GM12892 (cell line): ENCODE results near the gene SFRP4.
A peak's percentile ranks its signal among the peaks of the same experiment; 100 is the strongest.

Experiments
- DNase-seq: peaks from one replicate; pipeline ENCODE4 v3.0.0; 2011; ENCODE audit not compliant: insufficient read length
- FAIRE-seq: peaks from 2 replicates; lab custom pipeline; 2011; peaks lifted over from hg19 to GRCh38; lab: Jason Lieb, UNC
- POLR2A ChIP-seq: IDR thresholded peaks from 2 replicates; pipeline ENCODE4 v1.6.1; 2011; ENCODE audit warnings: low read depth, low read length, control low read depth
- POLR2AphosphoS5 ChIP-seq: IDR thresholded peaks from 2 replicates; pipeline ENCODE4 v1.6.1; 2011; ENCODE audit warnings: low read depth, low read length, control low read depth
- TAF1 ChIP-seq: IDR thresholded peaks from 2 replicates; pipeline ENCODE4 v1.6.1; 2011; ENCODE audit warnings: low read depth, mild to moderate bottlenecking, control low read depth, low read length, borderline replicate concordance

SFRP4 gene

DNA sequence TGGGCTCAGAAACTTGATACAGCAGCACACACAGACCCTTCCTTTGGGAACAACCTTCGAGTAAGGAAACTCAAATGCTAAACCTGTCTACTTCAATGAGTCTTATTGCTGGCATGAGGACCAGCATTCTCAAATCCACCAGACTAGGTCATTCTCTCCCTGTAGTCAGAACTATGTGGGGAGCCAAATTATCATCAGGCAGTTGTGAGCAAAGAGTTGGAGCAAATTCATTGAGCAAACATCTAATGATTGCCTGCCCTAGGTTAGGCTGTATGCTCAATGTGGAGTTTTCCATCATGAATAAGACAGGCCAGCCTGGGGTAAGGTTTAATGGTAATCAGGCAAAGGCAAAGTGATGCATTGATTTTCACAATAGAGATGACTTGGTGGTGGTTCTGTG lies 7.4 kb upstream of the SFRP4 start:
- no peak for DNase-seq
- no peak for TF ChIP-seq POLR2AphosphoS5
- no peak for TF ChIP-seq POLR2A
- TF ChIP-seq TAF1, result no peak
- no peak for FAIRE-seq

GRCh38 chr7:37921876-37922275 lies 5.3 kb upstream of the SFRP4 start:
- FAIRE-seq, result peak; percentile 53
- no peak for TF ChIP-seq POLR2A
- no peak for DNase-seq

DNA sequence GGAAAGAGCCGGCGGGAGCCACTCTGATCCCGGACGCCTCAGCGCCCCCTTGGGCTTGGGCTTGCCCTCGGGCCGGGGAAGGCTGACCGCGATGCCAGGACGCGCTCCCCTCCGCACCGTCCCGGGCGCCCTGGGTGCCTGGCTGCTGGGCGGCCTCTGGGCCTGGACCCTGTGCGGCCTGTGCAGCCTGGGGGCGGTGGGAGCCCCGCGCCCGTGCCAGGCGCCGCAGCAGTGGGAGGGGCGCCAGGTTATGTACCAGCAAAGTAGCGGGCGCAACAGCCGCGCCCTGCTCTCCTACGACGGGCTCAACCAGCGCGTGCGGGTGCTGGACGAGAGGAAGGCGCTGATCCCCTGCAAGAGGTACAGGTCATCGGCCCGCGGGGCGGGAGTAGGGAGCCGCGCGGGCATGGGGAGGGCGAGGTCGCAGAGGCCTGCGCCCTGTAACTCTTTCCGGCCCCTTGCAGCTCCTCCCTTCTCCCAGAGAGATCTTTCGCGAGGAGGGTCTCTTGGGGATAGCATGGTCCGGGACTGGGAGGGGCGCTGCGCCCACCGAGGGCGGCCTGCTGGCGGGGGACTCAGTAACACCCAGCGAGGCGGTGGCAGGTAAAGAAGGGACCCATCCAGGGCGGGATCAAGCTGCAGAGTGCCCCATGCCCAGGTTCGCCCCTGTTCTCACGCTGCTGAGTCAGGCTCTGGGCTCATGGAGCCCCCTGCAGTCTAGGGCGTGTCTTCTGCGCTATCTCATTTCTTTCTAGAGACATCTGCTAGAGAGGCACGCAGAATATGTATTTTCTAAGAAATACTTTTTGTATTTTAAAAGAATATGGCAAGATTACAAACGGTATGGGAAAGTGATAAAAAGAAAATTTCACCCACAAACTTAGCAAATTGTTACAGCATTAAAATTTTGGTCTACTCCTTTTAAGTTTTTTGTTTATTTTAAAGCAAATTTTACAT lies 4.5 kb upstream of the SFRP4 start:
- DNase-seq, result no peak
- TF ChIP-seq POLR2AphosphoS5 (no peak), POLR2A (no peak), TAF1 (no peak)

GRCh38 chr7:37920305-37920848 lies 3.8 kb upstream of the SFRP4 start, which contains the start of gene EPDR1:
Gene EPDR1, plus strand, starts transcription at chr7:37920640. Its CDS starts 300 bp downstream, at chr7:37920940.
- no peak for TF ChIP-seq POLR2AphosphoS5
- no peak for TF ChIP-seq POLR2A
- TF ChIP-seq TAF1, result no peak
- no peak for DNase-seq
- FAIRE-seq, result peak; percentile 86

More for the DNA sequence above, 4.5 kb upstream of the SFRP4 start:
- no peak for FAIRE-seq

DNA sequence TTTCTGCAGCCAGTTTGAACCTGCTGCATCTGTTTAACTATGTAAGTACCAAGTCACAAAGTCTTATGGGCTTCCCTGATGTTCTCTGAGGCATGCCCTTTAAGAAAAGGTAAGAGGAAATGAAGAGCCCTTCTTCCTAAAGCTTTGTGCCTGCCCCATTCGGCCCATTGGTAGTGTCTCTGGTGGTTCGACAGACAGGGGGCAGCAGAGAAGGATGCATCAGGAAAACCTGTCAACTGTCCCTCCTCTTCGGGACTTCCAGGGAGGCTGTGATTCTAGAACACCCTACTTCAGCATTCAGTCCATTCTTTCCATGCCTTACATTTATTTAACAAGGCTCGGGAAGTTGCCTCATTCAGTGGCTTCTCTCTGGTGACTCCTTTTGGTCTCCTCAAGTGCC lies 1.9 kb upstream of the SFRP4 start:
- FAIRE-seq, result no peak
- TF ChIP-seq POLR2AphosphoS5 (no peak), POLR2A (no peak), TAF1 (no peak)
- DNase-seq, result no peak

DNA sequence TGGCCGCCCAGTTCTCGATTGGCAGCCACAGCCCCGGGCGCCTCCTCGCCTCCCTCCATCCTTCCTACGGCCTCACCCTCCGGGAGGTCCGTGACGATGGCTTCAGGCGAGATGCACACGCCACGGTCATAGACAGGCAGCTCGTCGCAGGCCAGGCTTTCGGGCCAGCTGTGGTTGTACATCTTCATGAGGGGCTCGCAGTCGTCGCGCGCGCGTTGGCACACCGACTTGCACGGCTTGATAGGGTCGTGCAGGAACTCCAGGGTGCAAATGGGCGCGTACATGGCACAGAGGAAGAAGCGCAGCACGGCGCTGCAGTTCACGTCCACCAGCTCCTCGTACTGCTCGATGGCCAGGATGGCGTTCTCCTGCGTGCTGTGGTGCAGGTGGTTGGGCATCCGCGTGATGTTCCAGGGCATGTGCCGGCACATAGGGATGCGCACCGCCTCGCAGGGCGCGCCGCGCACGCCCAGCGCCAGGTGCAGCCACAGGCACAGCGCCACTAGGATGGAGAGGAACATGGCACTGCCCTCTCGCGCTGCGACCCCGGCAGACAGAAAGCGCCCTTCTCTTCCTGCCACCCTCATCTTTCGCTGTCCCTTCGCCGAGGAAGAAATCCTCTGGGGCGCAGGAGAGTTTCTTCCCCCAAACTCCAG lies 472 bp downstream of the SFRP4 start:
- FAIRE-seq (no peak), DNase-seq (no peak)
- no peak for TF ChIP-seq POLR2A
- TF ChIP-seq POLR2AphosphoS5, result no peak
- TF ChIP-seq TAF1, result no peak

GRCh38 chr7:37915438-37915837 lies 1.2 kb downstream of the SFRP4 start:
- DNase-seq (no peak), FAIRE-seq (no peak)
- TF ChIP-seq TAF1 (no peak), POLR2A (no peak), POLR2AphosphoS5 (no peak)

DNA sequence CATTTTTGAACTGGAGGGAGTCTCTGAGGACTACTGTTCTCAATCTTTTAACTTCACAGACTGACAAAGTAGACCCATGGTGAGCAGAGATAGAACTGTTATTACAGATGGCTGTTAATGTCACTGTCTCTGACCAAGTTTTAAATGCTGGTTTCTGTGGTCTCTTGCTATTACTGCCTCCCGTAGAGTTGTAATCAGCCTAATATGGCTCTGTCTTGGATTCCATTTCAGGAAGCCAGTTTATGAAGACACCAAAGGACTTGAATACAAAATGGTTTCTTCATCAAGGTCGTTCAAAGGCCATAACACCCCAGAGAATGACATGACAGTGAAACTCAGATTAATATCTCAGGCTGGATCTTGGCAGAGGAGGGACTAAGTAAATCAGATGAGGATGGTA lies 3.9 kb downstream of the SFRP4 start:
- no peak for FAIRE-seq
- no peak for DNase-seq
- TF ChIP-seq POLR2A (no peak), POLR2AphosphoS5 (no peak), TAF1 (no peak)

GRCh38 chr7:37908221-37908788 lies 8.3 kb downstream of the SFRP4 start:
- no peak for TF ChIP-seq TAF1
- TF ChIP-seq POLR2AphosphoS5, result no peak
- DNase-seq (no peak), FAIRE-seq (no peak)

GRCh38 chr7:37901890-37902524 lies 14.6 kb downstream of the SFRP4 start:
- no peak for TF ChIP-seq POLR2AphosphoS5
- TF ChIP-seq POLR2A, result no peak
- TF ChIP-seq TAF1, result no peak
- DNase-seq (no peak), FAIRE-seq (no peak)

- FAIRE-seq (peak; percentile 72), DNase-seq (no peak)
- TF ChIP-seq POLR2A, result no peak
- TF ChIP-seq POLR2AphosphoS5, result no peak
- TF ChIP-seq TAF1, result no peak
Measured at GRCh38 chr7:37901236-37901827, 15.3 kb downstream of the SFRP4 start.

DNA sequence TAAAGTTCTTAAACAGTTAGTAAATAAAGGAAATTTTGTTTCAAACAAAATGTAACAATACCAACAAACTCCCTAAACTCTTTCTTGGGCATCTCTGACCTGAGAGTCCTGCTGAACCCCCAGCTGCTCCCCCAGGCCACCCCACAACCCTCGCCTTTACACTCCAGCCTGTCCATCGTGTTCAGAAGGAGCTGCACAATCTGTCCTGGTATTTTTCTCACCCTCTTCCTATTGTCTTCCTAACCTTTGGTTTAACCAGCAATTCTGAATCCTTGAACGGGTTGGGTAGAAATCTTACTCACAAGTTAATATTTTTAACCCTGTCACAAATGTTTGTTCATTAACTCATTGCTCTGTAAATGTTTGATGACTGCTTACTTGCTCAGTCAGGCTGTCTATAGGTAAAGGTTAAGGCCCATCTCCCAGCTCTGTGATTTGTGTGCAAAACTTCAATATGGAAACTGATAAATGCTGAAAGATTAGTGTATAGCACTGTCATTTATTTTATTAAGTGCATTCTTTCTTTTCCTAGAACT lies 16.8 kb downstream of the SFRP4 start:
- TF ChIP-seq POLR2A (no peak), POLR2AphosphoS5 (no peak), TAF1 (no peak)
- DNase-seq (no peak), FAIRE-seq (no peak)
